NCI-H1048 (cell line): Measurements from ENCODE around the gene UBE2QL1.

ENCODE experiments used
- DNase-seq: peaks from one replicate; lab custom pipeline; 2025; lab: John Stamatoyannopoulos, UW

Gene UBE2QL1

DNA sequence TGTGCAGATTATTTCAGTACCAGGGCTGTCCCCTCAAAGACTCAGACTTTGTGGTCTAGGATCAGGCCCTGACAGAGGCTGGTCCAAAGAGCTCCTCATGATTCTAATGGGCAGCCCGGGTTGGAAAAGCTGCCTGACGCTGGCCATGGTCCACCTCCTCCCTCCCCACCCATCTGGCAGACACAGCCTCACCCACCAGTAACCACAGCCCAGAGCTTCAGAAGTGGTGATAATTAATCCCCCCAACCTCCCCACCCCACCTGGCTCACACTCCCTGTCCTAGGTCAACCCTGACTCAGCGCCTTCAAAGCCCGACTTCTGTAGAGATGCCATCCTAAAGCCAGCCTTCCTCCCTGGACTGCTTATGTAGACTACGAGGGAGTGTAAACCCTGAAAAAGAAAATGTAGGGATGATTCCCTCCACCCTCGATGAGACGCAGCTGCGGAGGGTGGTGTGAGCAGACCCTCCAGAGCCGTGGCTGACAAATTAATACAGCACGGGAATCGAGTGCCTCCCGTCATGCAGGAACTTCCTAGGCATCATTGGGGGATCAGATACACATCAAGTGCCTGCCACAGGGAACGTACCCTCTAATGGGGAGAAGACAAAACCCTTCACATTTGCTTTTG is 7.0 kb downstream of the UBE2QL1 start:
- DNase-seq, result no peak

GRCh38 chr5:6456766-6457370 is 8.2 kb downstream of the UBE2QL1 start:
- DNase-seq, result no peak

- no peak for DNase-seq
These were observed 8.9 kb downstream of the UBE2QL1 start for GRCh38 chr5:6457592-6457991.

- DNase-seq, result no peak
These were observed 10.2 kb downstream of the UBE2QL1 start for GRCh38 chr5:6458833-6459232.

DNA sequence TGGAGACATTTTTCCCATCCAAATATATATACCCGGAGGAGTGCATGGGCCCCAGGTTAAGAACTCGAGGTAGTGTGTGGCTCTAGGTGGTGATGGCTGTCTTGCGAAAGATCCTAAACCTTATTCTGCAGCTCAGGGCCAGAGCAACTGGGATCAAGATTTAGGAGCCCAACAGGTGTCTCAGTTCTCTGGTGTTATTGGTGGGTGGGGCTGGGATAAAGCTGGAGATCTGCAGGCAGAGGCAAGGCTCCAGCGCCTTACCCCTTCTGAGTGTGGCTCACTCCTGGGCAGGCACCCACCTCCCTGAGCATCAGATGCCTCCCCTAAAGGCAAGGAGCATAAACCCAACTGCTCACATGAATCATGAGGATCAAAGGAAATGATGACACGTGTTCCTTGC is 11.2 kb downstream of the UBE2QL1 start:
- no peak for DNase-seq

DNA sequence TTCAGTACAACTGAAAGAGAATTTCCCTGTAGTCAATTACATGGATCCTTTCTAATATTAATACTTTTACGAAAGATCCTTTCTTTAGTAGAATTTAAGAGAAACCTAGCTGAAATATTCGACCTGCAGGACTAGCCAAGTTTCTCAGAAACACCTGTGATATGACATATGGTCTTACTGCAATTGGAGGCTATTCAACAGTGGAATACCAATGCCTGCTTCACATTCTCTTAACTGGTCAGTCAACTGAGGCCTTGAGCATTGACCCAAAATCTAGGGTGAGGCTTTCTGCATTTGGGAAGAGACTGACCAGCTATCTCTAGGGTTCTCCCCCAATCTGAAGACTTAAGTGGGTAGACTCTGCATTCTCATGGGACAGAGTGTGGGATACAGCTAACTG is 12.3 kb downstream of the UBE2QL1 start:
- DNase-seq, result no peak

DNA sequence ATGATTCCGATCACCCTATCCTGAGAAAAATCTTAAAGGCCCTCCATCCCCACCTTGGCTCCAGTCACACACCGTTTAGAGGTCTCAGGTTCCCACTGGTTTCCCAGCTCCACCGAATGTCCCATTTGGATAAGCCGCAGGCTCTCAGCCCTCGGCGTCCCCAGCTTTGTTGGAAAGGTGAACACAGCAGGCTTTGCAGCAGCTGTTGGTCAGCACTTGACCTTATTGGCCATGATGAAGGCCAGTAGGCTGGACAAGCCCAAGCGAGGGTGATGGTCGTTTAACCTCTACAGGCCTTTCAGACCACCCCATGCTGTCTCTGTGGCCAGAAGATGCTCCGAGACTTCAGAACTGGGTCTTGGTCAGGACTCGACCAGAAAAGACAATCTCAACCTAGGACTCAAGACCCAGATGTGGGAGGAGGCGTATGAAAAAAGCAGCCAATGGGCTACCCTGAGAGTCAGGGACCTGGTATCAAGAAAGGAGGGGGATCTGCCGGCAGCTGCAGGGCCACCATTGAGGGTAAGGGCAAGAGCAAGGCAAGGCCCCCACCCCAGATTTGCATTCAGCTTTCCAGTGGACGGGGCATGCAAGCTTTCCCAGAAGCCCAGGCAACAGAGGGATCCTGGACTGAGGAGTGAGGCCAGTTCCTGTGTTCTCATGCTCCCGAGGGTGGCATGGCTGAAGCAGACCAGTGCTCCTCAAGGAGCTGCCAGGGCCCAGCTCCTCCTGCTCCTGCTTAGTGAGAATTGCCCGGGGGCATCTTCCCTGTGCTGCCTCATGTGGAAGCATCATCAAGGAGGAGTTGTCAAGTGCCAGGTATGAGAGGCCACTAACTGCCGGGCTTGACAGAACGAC is 13.4 kb downstream of the UBE2QL1 start:
- no peak for DNase-seq

- no peak for DNase-seq
These were observed 14.0 kb downstream of the UBE2QL1 start for GRCh38 chr5:6462671-6463070.

DNA sequence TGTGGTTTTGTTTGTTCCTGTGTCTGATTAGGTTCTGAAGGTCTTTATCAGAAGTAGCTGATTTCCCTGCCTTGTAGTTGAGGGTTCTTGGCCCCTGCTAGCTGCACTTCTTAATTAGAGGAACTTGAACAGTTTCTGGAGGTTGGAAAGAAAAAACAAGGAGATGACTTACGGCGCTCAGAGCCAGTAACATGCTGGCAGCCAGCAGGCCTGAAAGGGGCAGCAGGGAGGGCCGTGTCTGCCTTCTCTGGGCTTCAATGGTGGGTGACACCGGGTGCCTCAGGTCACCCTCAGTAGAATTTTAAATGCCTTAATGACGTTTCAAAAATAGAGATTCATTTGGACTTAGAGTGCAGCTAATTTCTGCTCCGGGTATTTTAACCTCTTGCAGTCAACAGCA is 15.8 kb downstream of the UBE2QL1 start:
- DNase-seq, result no peak

- no peak for DNase-seq
These were observed 17.5 kb downstream of the UBE2QL1 start for GRCh38 chr5:6465831-6466790.

GRCh38 chr5:6466975-6467567 is 18.4 kb downstream of the UBE2QL1 start:
- no peak for DNase-seq

GRCh38 chr5:6467591-6467990 is 18.9 kb downstream of the UBE2QL1 start:
- DNase-seq, result no peak

DNA sequence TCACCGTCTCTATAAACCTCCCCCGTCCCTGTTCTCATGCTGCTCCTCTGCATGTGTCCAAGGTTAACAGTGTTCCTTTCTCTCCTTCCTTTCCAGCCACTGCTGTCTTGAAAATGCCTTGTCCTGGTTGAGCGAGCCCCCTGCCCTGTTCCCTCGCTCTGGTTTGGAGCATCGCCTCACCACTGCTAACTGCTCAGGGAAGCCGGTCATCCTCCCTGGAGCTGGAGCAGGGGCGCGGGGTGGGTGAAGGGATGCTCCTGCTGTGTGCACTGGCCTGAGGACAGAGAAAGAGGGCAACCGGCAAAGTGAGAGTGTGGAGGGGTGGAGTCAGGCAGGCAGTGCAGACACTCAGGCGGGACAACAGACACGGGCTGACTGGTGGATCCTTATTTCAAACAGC is 19.4 kb downstream of the UBE2QL1 start:
- no peak for DNase-seq

- no peak for DNase-seq
These were observed 20.2 kb downstream of the UBE2QL1 start for GRCh38 chr5:6468870-6469269.

DNA sequence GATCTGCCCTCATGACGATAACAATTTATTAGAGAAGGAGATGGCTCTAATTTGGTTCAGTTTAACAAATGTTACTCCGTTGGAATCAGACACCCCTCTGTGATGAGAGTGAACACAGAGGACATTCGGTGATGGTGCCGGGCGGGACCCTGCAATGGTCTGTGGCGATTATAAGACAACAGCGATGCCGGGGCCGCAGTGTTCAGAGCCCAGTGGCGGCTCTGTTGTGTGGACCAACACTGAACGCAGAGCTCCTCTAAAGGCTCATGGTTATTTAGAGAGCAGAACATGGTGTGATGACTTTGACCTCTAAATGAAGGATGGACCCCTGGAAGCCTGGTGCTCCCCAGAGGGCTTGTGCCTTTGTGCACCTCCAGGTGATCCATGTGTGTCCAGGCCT is 21.2 kb downstream of the UBE2QL1 start:
- DNase-seq, result no peak

GRCh38 chr5:6470672-6471071 is 22.0 kb downstream of the UBE2QL1 start:
- DNase-seq, result no peak

GRCh38 chr5:6471252-6471651 is 22.6 kb downstream of the UBE2QL1 start:
- DNase-seq, result no peak

- no peak for DNase-seq
These were observed 24.1 kb downstream of the UBE2QL1 start for GRCh38 chr5:6472792-6473191.

DNA sequence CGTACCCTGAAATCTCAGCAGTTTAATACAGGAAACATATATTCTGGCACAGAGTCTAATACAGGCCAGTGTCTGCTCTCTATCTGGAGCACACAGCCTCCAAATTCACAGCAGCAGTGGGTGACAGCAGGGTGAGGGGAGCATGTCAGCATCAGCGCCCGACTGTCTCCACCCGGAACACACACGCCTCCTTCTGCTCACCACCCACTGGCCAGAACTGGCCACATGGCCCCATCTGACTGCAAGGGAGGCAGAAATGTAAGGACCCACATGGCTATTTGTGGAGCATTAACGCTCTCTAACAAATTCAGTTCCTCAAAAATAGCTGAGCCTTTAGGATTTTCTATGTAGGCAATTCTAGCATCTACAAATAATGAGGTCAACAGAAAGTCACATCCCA is 24.6 kb downstream of the UBE2QL1 start:
- no peak for DNase-seq

DNA sequence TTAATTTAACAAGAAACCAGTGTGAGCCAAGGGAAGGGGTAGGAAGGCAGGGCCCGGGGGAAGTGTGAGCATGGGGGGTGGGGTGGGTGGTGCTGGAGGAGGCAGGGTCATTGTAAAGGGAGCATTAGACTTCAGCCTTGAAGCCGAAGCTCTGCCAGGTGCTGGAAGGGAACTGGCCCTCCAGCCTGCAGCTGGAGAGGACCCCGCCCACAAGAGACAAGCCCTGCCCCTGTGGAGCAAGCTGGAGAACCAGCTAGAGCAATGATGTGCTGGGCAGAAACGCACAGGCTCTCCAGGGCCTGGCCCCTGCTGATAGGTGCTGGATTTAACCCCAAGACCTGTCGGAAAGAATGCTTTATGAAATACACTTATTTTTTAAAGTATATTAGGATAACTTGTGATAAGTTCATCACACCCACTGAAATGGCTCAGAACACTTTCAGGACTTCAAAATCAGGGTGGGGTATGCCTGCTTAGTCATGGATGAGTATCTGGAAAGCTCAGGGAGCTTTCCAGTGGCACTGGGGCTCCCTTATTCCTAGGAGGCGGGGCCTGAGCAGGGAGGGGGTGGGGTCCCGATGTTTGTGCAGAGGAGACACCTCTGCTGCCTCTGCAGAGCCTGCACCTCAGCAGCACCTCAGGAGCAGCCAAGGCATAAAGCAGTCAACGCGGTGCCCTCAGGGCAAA is 27.1 kb downstream of the UBE2QL1 start:
- DNase-seq, result no peak

DNA sequence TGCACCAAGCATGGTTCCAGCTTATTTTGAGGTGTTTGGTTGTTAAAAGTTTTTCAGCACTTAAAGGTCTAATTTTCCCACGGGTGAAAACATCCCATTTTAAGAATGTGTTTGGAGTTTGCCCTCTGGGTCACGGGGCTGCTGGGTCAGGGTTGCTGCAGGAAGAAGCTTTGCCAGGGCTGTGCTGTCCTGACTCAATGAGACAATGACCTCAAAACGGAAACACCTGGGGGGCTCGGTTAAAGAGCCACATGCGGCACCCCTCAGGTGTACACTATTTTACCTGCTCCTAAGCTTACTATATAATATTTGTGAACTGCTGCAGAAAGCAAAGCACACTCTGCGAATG is 27.6 kb downstream of the UBE2QL1 start:
- DNase-seq, result no peak
